Measurements from ENCODE around the gene PSORS1C1. TPM values are rescaled to one million over a fixed set of nuclear protein-coding genes. Genes with fewer than 3 reads are reported as not detected.

Gene PSORS1C1
- total RNA-seq, 2 donors from 2014 or later: 2.2 to 5.6 TPM

DNA sequence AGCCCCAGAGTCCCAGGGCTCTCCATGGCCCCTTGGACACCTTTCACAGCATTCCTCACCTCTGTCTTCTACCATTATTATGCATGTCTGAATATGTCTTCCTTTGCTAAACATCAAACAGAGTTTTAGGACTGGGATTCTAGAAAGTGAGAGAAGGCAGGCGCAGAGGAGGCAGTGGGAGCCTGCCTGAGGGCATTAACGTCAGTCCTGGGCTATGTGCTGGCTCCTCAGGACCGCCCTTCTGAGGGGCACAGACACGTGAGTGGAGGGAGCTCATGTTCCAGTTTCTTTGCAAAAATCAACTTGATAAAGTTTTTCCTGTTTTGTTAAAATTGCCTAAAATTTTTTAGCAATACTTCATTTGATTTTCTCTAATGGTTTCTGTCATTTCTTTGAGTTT, 40.2 kb upstream of the PSORS1C1 start:
- Histone ChIP-seq H3K9me3 (no peaks in the 10 kb centered on the region), H3K4me1 (peaks cover 3% of the 10 kb centered on the region), H3K27ac (no peak overlapping the region), H3K36me3 (no peaks in the 10 kb centered on the region), H3K9ac (ENCODE audit: low read depth in 2 of 2, low read length in 2 of 2) (no peak overlapping the region), H3K27me3 (no peaks in the 10 kb centered on the region), H3K4me3 (no peak overlapping the region)
- TF ChIP-seq, protein P1, sequence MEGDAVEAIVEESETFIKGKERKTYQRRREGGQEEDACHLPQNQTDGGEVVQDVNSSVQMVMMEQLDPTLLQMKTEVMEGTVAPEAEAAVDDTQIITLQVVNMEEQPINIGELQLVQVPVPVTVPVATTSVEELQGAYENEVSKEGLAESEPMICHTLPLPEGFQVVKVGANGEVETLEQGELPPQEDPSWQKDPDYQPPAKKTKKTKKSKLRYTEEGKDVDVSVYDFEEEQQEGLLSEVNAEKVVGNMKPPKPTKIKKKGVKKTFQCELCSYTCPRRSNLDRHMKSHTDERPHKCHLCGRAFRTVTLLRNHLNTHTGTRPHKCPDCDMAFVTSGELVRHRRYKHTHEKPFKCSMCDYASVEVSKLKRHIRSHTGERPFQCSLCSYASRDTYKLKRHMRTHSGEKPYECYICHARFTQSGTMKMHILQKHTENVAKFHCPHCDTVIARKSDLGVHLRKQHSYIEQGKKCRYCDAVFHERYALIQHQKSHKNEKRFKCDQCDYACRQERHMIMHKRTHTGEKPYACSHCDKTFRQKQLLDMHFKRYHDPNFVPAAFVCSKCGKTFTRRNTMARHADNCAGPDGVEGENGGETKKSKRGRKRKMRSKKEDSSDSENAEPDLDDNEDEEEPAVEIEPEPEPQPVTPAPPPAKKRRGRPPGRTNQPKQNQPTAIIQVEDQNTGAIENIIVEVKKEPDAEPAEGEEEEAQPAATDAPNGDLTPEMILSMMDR (IDR thresholded peaks at IDR 0.05): no peak
- intact Hi-C loops (cut with DNase I): no loop called here
- no peak for DNase-seq

DNA sequence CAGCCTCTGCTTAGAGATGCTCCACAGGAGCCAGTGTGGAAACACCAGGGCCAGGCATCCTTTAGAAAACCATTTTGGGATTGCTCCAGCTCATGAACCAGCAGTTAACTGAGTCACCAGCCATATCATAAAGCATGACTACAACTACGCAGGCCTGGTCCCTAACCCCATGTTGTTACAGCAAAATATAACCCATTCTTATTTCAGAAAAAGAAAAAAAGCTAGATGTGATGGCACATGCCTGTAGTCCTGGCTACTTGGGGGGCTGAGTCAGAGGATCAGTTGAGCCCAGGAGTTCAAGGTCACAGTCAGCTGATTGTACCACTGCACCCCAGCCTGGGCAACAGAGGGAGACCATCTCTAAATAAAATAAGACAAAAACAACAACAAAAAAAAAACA, 39.1 kb upstream of the PSORS1C1 start:
- no peaks in the 10 kb centered on the region for H3K27me3 ChIP-seq
- H3K9ac ChIP-seq (ENCODE audit: low read depth in 2 of 2, low read length in 2 of 2): no peak overlapping the region
- peaks cover 3% of the 10 kb centered on the region for H3K4me1 ChIP-seq
- TF ChIP-seq, protein P1 (IDR thresholded peaks at IDR 0.05): no peak
- intact Hi-C loops (cut with DNase I): loop anchor here (5.0 kb wide), 1 partner anchor 158 kb away; no protein-coding TSS in a partner anchor
- no peak overlapping the region for H3K4me3 ChIP-seq
- no peaks in the 10 kb centered on the region for H3K9me3 ChIP-seq
- no peaks in the 10 kb centered on the region for H3K36me3 ChIP-seq
- DNase-seq: no peak
- H3K27ac ChIP-seq: no peak overlapping the region

DNA sequence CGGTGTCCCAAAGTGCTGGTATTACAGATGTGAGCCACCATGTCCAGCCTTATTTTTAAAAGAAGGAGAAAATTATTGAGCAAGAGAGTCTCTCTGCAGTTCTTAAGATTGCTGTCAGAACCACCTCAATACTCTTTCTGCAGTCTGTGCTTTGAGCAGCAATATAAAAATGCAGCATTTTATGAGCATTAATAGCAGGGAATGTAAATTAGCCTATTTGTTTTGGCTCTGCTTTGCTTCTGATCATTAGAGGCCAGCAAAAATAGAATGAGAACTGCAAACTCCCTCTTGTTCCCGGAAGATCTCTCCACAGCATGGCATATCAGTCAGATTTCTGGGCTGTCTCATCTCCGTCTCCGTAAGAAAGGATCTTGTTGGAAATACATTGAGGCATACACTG, 38.0 kb upstream of the PSORS1C1 start:
- Histone ChIP-seq H3K9ac (ENCODE audit: low read depth in 2 of 2, low read length in 2 of 2) (no peak overlapping the region), H3K4me3 (no peak overlapping the region), H3K9me3 (no peaks in the 10 kb centered on the region), H3K4me1 (peaks cover 3% of the 10 kb centered on the region), H3K27ac (no peak overlapping the region), H3K36me3 (no peaks in the 10 kb centered on the region), H3K27me3 (no peaks in the 10 kb centered on the region)
- intact Hi-C loops (cut with DNase I): loop anchor here (5.0 kb wide), 1 partner anchor 159 kb away; no protein-coding TSS in a partner anchor
- DNase-seq: no peak
- TF ChIP-seq, protein P1 (IDR thresholded peaks at IDR 0.05): no peak

DNA sequence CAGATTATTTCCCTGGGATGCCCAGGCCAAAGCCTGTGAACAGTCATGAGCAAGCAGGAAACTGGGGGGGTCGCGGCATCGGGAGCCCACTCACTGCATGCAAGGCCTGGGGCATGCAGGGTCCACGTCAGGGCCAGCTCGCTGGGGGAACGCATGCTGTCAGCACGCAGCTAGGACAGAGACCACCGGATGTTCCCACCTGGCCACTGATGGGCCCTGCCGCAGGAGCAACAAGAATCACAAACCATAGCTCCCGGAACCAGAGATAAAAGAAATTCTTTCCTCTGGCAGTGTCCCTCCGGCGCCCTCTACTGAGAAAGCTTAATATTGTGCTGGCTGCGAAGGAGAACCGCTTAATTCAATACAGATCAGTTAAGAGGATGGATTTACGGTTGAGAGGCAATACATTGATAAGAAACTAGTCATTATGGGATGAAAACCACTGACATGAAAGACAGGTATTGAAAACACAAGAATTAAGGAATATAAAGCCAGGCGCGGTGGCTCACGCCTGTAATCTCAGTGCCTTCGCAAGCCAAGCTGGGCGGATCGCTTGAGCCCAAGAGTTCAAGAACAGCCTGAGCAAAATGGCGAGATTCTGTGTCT, 34.8 kb upstream of the PSORS1C1 start:
- H3K4me3 ChIP-seq: peak overlapping the region; percentile 1
- peak overlapping the region in 1 of 2 donors; percentile 58 for H3K9ac ChIP-seq (ENCODE audit: low read depth in 2 of 2, low read length in 2 of 2)
- H3K4me1 ChIP-seq: no peaks in the 10 kb centered on the region
- TF ChIP-seq, protein P1 (IDR thresholded peaks at IDR 0.05): peak; percentile 73
- peak; percentile 80 for DNase-seq
- intact Hi-C loops (cut with DNase I): loop anchor here (5.0 to 10.0 kb wide), 2 partner anchors 162 to 535 kb away; no protein-coding TSS in a partner anchor
- H3K9me3 ChIP-seq: no peaks in the 10 kb centered on the region
- H3K36me3 ChIP-seq: no peaks in the 10 kb centered on the region
- no peak overlapping the region for H3K27ac ChIP-seq
- H3K27me3 ChIP-seq: no peaks in the 10 kb centered on the region

DNA sequence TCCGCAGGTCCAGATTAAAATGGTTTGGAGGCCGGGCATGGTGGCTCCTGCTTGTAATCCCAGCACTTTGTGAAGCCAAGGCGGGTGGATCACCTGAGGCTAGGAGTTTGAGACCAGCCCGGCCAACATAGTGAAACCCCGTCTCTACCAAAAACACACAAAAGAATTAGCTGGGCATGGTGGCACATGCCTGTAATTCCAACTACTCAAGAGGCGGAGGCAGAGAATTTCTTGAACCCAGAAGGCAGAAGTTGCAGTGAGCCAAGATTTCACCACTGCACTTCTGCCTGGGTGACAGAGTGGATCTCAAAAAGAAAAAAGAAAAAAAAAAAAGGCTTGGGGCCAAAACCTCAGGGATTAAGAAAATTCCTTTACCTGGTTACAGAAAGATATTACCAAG, 32.7 kb upstream of the PSORS1C1 start:
- Histone ChIP-seq H3K36me3 (no peaks in the 10 kb centered on the region), H3K4me1 (no peaks in the 10 kb centered on the region), H3K27ac (no peak overlapping the region), H3K27me3 (no peaks in the 10 kb centered on the region), H3K4me3 (no peak overlapping the region), H3K9me3 (no peaks in the 10 kb centered on the region), H3K9ac (ENCODE audit: low read depth in 2 of 2, low read length in 2 of 2) (no peak overlapping the region)
- DNase-seq: no peak
- intact Hi-C loops (cut with DNase I): loop anchor here (10.0 kb wide), 1 partner anchor 537 kb away; no protein-coding TSS in a partner anchor
- TF ChIP-seq, protein P1 (IDR thresholded peaks at IDR 0.05): no peak
